ENCODE results near the gene PPIL6.

GRCh38 chr6:109446072-109446471 is 5.6 kb upstream of the PPIL6 start:
- no peak for TF ChIP-seq CTCF (IDR thresholded peaks at IDR 0.05)
- no peak for TF ChIP-seq POLR2A (IDR thresholded peaks at IDR 0.05)
- no peak for TF ChIP-seq POLR2AphosphoS5 (IDR thresholded peaks at IDR 0.05)
- no peak for TF ChIP-seq EP300 (IDR thresholded peaks at IDR 0.05)

Measured in gastroesophageal sphincter (tissue), 3 donors.